Ovary (tissue), 3 donors: ENCODE measurements around the gene RSAD1.

Experiments used
- CTCF ChIP-seq, 3 donors: fragments of 450-650 bp in 2 of 3; fragments of 200-600 bp in 1 of 3; IDR thresholded peaks; one replicate each; pipeline versions ENCODE4 v1.5.1 to v1.8.0; 2016 to 2022; ENCODE audit warnings: antibody characterized with exemption in 3 of 3, mild to moderate bottlenecking in 1 of 3
- EP300 ChIP-seq: sonication (generic); formaldehyde crosslinking; IDR thresholded peaks from one replicate; pipeline ENCODE4 v1.6.1; 2017; ENCODE audit warnings: antibody characterized with exemption
- POLR2A ChIP-seq: fragments of 450-650 bp; IDR thresholded peaks from one replicate; pipeline ENCODE4 v1.6.1; 2017; ENCODE audit warnings: antibody characterized with exemption, mild to moderate bottlenecking, moderate library complexity
- donor health status: DM: no; HTN: no; CAD: no.

- TF ChIP-seq CTCF (IDR thresholded peaks at IDR 0.05) (no peak), POLR2A (no peak), EP300 (no peak)
These were observed 56.3 kb downstream of the RSAD1 start for GRCh38 chr17:50534979-50535326.
